Body of pancreas (tissue), 4 donors: ENCODE measurements around the gene RNU5D-1. TPM values are rescaled to one million over a fixed set of nuclear protein-coding genes. Genes with fewer than 3 reads are reported as not detected.

Experiments
- ATAC-seq: fragments of 150-250 bp; one replicate; pipeline ENCODE4 v1.9.1; 2016
- DNase-seq, 4 donors: peaks; one replicate each; pipeline ENCODE4 v3.0.0-alpha.2; 2019
- H3K27ac ChIP-seq, 4 donors: fragments of 200-600 bp; sonication (generic); 1 replicate in 3 of 4; 2 replicates in 1 of 4; pipeline versions ENCODE4 v1.5.1 to v1.6.1; 2016 to 2019; ENCODE audit warnings: mild to moderate bottlenecking in 1 of 4, mixed read lengths in 1 of 4, moderate library complexity in 1 of 4
- H3K27me3 ChIP-seq, 2 donors: fragments of 200-600 bp; sonication (generic); one replicate each; pipeline ENCODE4 v1.6.0; 2016; ENCODE audit warnings: mild to moderate bottlenecking in 1 of 2
- H3K36me3 ChIP-seq, 2 donors: fragments of 200-600 bp; sonication (generic); replicated peaks in 1 of 2; 2 replicates each; pipeline ENCODE4 v1.5.1; 2016; ENCODE audit warnings: low read depth in 2 of 2; ENCODE audit not compliant: insufficient read depth in 1 of 2
- H3K4me1 ChIP-seq: fragments of 200-600 bp; sonication (generic); one replicate; pipeline ENCODE4 v1.6.0; 2016
- H3K4me3 ChIP-seq, 2 donors: fragments of 200-600 bp; sonication (generic); 1 replicate in 1 of 2; 2 replicates in 1 of 2; pipeline ENCODE4 v1.5.1; 2016 to 2019
- H3K9me3 ChIP-seq, 3 donors: fragments of 200-600 bp; sonication (generic); 1 replicate in 2 of 3; 2 replicates in 1 of 3; pipeline ENCODE4 v1.5.1; 2016
- CTCF ChIP-seq, 7 experiments: fragments of 450-650 bp in 4 of 7; fragments of 200-600 bp in 3 of 7; sonication (generic) in 3 of 7; IDR thresholded peaks; one replicate each; pipeline ENCODE4 v1.5.1; 2016 to 2019; ENCODE audit warnings: antibody characterized with exemption in 7 of 7
- POLR2A ChIP-seq, 3 donors: fragments of 450-650 bp; IDR thresholded peaks; one replicate each; pipeline ENCODE4 v1.6.1; 2016; ENCODE audit warnings: antibody characterized with exemption in 3 of 3, mild to moderate bottlenecking in 2 of 3
- WGBS, 2 donors: methylation state at CpG; one replicate each; pipeline ENCODE4 v1.1.5; 2017; 5-methylcytosine and 5-hydroxymethylcytosine counted together
- intact Hi-C: fragments of 100-400 bp; cut with DNase I; formaldehyde crosslinking; loops from one replicate; pipeline ENCODE4 v1.15.1; 2023
- total RNA-seq, 2 donors: library from RNA; depleted of rRNA; stranded (reverse); fragments of >200 nt; gene quantifications; one replicate each; pipeline ENCODE4 v1.1.0, GENCODE V29; 2016

RNU5D-1 gene
- total RNA-seq, 2 donors from 2014 or later, result not detected

- Histone ChIP-seq H3K9me3 (no peaks in the 10 kb centered on the region), H3K27ac (no peak overlapping the region), H3K4me3 (no peak overlapping the region), H3K4me1 (no peaks in the 10 kb centered on the region), H3K36me3 (no peaks in the 10 kb centered on the region), H3K27me3 (no peaks in the 10 kb centered on the region)
- ATAC-seq (no peak), DNase-seq (no peak)
- intact Hi-C loops, result no loop called here
- 74 to 84% methylated on average over 4 of the region's 4 CpGs for WGBS, 2 donors
- TF ChIP-seq POLR2A (IDR thresholded peaks at IDR 0.05) (no peak), CTCF (IDR thresholded peaks at IDR 0.05) (no peak)
These were observed 35.3 kb downstream of the RNU5D-1 start for GRCh38 chr1:44695671-44696070.

- no peak for ATAC-seq
- no peak for TF ChIP-seq CTCF (IDR thresholded peaks at IDR 0.05)
- no peak for TF ChIP-seq POLR2A (IDR thresholded peaks at IDR 0.05)
- intact Hi-C loops, result no loop called here
- H3K27me3 ChIP-seq, result no peaks in the 10 kb centered on the region
- H3K27ac ChIP-seq, result no peak overlapping the region
- WGBS, 2 donors, result 90 to 93% methylated on average over 7 of the region's 7 CpGs
- no peak overlapping the region for H3K4me3 ChIP-seq
- DNase-seq, result no peak
- H3K9me3 ChIP-seq, result no peaks in the 10 kb centered on the region
- no peaks in the 10 kb centered on the region for H3K36me3 ChIP-seq
- H3K4me1 ChIP-seq, result no peaks in the 10 kb centered on the region
These were observed 36.0 kb downstream of the RNU5D-1 start for GRCh38 chr1:44694863-44695478.

GRCh38 chr1:44693900-44694299, 37.1 kb downstream of the RNU5D-1 start:
- Histone ChIP-seq H3K27ac (no peak overlapping the region), H3K36me3 (no peaks in the 10 kb centered on the region), H3K27me3 (no peaks in the 10 kb centered on the region), H3K9me3 (no peaks in the 10 kb centered on the region), H3K4me1 (no peaks in the 10 kb centered on the region), H3K4me3 (no peak overlapping the region)
- TF ChIP-seq POLR2A (IDR thresholded peaks at IDR 0.05) (no peak), CTCF (IDR thresholded peaks at IDR 0.05) (no peak)
- no peak for ATAC-seq
- intact Hi-C loops, result no loop called here
- DNase-seq, result no peak
- 87 to 93% methylated on average over 3 of the region's 3 CpGs for WGBS, 2 donors

- intact Hi-C loops, result no loop called here
- 60 to 63% methylated on average over 2 of the region's 2 CpGs for WGBS, 2 donors
- Histone ChIP-seq H3K4me3 (no peak overlapping the region), H3K27me3 (no peaks in the 10 kb centered on the region), H3K36me3 (no peaks in the 10 kb centered on the region), H3K9me3 (no peaks in the 10 kb centered on the region), H3K27ac (no peak overlapping the region), H3K4me1 (no peaks in the 10 kb centered on the region)
- ATAC-seq, result no peak
- no peak for DNase-seq
- no peak for TF ChIP-seq CTCF (IDR thresholded peaks at IDR 0.05)
- TF ChIP-seq POLR2A (IDR thresholded peaks at IDR 0.05), result no peak
These were observed 37.8 kb downstream of the RNU5D-1 start for GRCh38 chr1:44693159-44693558.

GRCh38 chr1:44689447-44689765, 41.6 kb downstream of the RNU5D-1 start:
- Histone ChIP-seq H3K9me3 (no peaks in the 10 kb centered on the region), H3K4me3 (no peak overlapping the region), H3K27me3 (no peaks in the 10 kb centered on the region), H3K27ac (no peak overlapping the region), H3K4me1 (no peaks in the 10 kb centered on the region), H3K36me3 (no peaks in the 10 kb centered on the region)
- WGBS, 2 donors, result 89 to 94% methylated on average over 3 of the region's 3 CpGs
- ATAC-seq (no peak), DNase-seq (no peak)
- intact Hi-C loops, result no loop called here
- no peak for TF ChIP-seq POLR2A (IDR thresholded peaks at IDR 0.05)
- no peak for TF ChIP-seq CTCF (IDR thresholded peaks at IDR 0.05)
